Thyroid gland (tissue), 4 donors: ENCODE measurements around the gene OR14A16. TPM values are rescaled to one million over a fixed set of nuclear protein-coding genes. Genes with fewer than 3 reads are reported as not detected.

Experiments used
- DNase-seq, 2 donors: peaks; one replicate each; pipeline ENCODE4 v3.0.0-alpha.2; 2019
- H3K27ac ChIP-seq, 3 donors: fragments of 200-600 bp; sonication (generic); 1 replicate in 2 of 3; 2 replicates in 1 of 3; pipeline ENCODE4 v1.5.1; 2016 to 2019; ENCODE audit warnings: mild to moderate bottlenecking in 1 of 3, moderate library complexity in 1 of 3
- H3K27me3 ChIP-seq: fragments of 200-600 bp; sonication (generic); one replicate; pipeline ENCODE4 v1.5.1; 2019
- H3K36me3 ChIP-seq, 2 donors: fragments of 200-600 bp; sonication (generic); one replicate each; pipeline ENCODE4 v1.5.1; 2016 to 2019
- H3K4me1 ChIP-seq, 2 donors: fragments of 200-600 bp; sonication (generic); one replicate each; pipeline ENCODE4 v1.5.1; 2017 to 2019
- H3K4me3 ChIP-seq, 3 donors: fragments of 200-600 bp; sonication (generic); replicated peaks in 1 of 3; 1 replicate in 2 of 3; 2 replicates in 1 of 3; pipeline ENCODE4 v1.5.1; 2016; ENCODE audit warnings: mild to moderate bottlenecking in 1 of 3
- H3K9me3 ChIP-seq: fragments of 200-600 bp; sonication (generic); one replicate; pipeline ENCODE4 v1.5.1; 2017
- POLR2A ChIP-seq, 2 donors: fragments of 450-650 bp; IDR thresholded peaks; one replicate each; pipeline ENCODE4 v1.6.1; 2017; ENCODE audit warnings: antibody characterized with exemption in 2 of 2, mild to moderate bottlenecking in 2 of 2, moderate library complexity in 1 of 2
- WGBS, 2 donors: methylation state at CpG; one replicate each; pipeline ENCODE4 v1.1.5; 2017; 5-methylcytosine and 5-hydroxymethylcytosine counted together
- intact Hi-C: fragments of 100-400 bp; cut with DNase I; formaldehyde crosslinking; loops from one replicate; pipeline ENCODE4 v1.15.1; 2023
- total RNA-seq, 4 donors: library from RNA; depleted of rRNA; stranded (reverse); fragments of >200 nt; gene quantifications; one replicate each; pipeline ENCODE4 v1.2.3, GENCODE V29; 2016
- TF ChIP-seq, protein P1 (sequence below), 6 experiments: fragments of 200-600 bp in 3 of 6; fragments of 450-650 bp in 3 of 6; sonication (generic) in 3 of 6; IDR thresholded peaks; one replicate each; pipeline ENCODE4 v1.5.1; 2016 to 2019; ENCODE audit warnings: antibody characterized with exemption in 6 of 6, mild to moderate bottlenecking in 2 of 6, inconsistent platforms in 1 of 6, moderate library complexity in 1 of 6

The OR14A16 gene
- total RNA-seq, 4 donors from 2014 or later = not detected

DNA sequence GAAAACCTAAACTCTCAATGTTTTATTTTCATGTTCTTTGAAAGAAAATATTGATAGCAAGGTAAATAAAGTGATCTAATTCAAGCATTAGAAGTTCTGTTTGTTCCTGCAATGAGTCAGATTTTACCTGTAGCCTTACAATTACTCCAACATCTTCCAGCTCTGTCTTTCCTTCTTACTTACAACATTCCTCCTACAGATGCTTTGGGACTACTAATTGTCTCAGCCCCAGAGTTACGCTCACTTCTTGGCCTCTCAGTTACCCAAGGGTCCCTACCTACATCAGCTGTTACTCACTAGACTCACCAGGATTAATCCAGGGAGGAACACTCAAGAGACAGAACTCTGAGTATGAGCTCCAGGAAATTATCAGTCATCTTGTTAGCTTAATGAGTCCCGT is 26.4 kb downstream of the OR14A16 start:
- H3K27me3 ChIP-seq = no peaks in the 10 kb centered on the region
- H3K27ac ChIP-seq = no peak overlapping the region
- no peaks in the 10 kb centered on the region for H3K4me1 ChIP-seq
- H3K36me3 ChIP-seq = no peaks in the 10 kb centered on the region
- TF ChIP-seq, protein P1, sequence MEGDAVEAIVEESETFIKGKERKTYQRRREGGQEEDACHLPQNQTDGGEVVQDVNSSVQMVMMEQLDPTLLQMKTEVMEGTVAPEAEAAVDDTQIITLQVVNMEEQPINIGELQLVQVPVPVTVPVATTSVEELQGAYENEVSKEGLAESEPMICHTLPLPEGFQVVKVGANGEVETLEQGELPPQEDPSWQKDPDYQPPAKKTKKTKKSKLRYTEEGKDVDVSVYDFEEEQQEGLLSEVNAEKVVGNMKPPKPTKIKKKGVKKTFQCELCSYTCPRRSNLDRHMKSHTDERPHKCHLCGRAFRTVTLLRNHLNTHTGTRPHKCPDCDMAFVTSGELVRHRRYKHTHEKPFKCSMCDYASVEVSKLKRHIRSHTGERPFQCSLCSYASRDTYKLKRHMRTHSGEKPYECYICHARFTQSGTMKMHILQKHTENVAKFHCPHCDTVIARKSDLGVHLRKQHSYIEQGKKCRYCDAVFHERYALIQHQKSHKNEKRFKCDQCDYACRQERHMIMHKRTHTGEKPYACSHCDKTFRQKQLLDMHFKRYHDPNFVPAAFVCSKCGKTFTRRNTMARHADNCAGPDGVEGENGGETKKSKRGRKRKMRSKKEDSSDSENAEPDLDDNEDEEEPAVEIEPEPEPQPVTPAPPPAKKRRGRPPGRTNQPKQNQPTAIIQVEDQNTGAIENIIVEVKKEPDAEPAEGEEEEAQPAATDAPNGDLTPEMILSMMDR (IDR thresholded peaks at IDR 0.05) = no peak
- intact Hi-C loops = no loop called here
- no peaks in the 10 kb centered on the region for H3K9me3 ChIP-seq
- 44 to 48% methylated on average over 2 of the region's 2 CpGs for WGBS, 2 donors
- no peak for DNase-seq
- no peak overlapping the region for H3K4me3 ChIP-seq

GRCh38 chr1:247769603-247770002 is 54.3 kb downstream of the OR14A16 start:
- intact Hi-C loops = no loop called here
- Histone ChIP-seq H3K27me3 (no peaks in the 10 kb centered on the region), H3K4me3 (no peak overlapping the region), H3K4me1 (no peaks in the 10 kb centered on the region), H3K9me3 (no peaks in the 10 kb centered on the region), H3K27ac (no peak overlapping the region), H3K36me3 (no peaks in the 10 kb centered on the region)
- TF ChIP-seq, protein P1 (IDR thresholded peaks at IDR 0.05) = no peak
- TF ChIP-seq POLR2A (IDR thresholded peaks at IDR 0.05) = no peak
- no peak for DNase-seq

Other genes starting within 250 kb of the OR14A16 start
- not detected for gene OR2G2, start 235.8 kb downstream of the OR14A16 start, total RNA-seq
- gene OR2G3, start 218.5 kb downstream of the OR14A16 start, total RNA-seq = not detected
- not detected for gene OR13G1, start 144.4 kb downstream of the OR14A16 start, total RNA-seq
- gene OR6F1, start 107.5 kb downstream of the OR14A16 start, total RNA-seq = not detected
- gene OR14K1, start 85.5 kb downstream of the OR14A16 start, total RNA-seq = 1 to 10 TPM in 1 of 4 donors, not detected in 3; 1.1 TPM
- gene OR14A2, start 76.0 kb downstream of the OR14A16 start, total RNA-seq = not detected
- not detected for gene OR1C1, start 63.6 kb downstream of the OR14A16 start, total RNA-seq
- gene OR11L1, start 17.8 kb upstream of the OR14A16 start, total RNA-seq = under 1 TPM in 1 of 4 donors, not detected in 3; 0.68 TPM
- gene TRIM58, start 33.1 kb upstream of the OR14A16 start, total RNA-seq = 10 to 100 TPM; 22.6 to 52.1 (median 29.4) TPM
- 10 to 100 TPM in 1 of 4 donors, 1 to 10 TPM in 3; 2.8 to 25.8 (median 6.0) TPM for gene OR2W3, start 71.5 kb upstream of the OR14A16 start, total RNA-seq
- gene OR2T8, start 96.1 kb upstream of the OR14A16 start, total RNA-seq = 1 to 10 TPM in 2 of 4 donors, under 1 TPM in 1, not detected in 1; 0.54 to 1.7 (median 1.2) TPM
- under 1 TPM in 2 of 4 donors, not detected in 2; 0.33 to 0.63 TPM for gene OR2AJ1, start 100.8 kb upstream of the OR14A16 start, total RNA-seq
- 1 to 10 TPM in 1 of 4 donors, under 1 TPM in 1, not detected in 2; 0.68 to 1.0 TPM for gene OR2L8, start 124.7 kb upstream of the OR14A16 start, total RNA-seq
- under 1 TPM in 2 of 4 donors, not detected in 2; 0.63 to 0.67 TPM for gene OR2AK2, start 141.1 kb upstream of the OR14A16 start, total RNA-seq
- gene OR2L5, start 189.5 kb upstream of the OR14A16 start, total RNA-seq = not detected
- under 1 TPM in 2 of 4 donors, not detected in 2; 0.27 to 0.34 TPM for gene OR2L2, start 206.0 kb upstream of the OR14A16 start, total RNA-seq
- under 1 TPM in 2 of 4 donors, not detected in 2; 0.13 to 0.42 TPM for gene OR2L3, start 222.7 kb upstream of the OR14A16 start, total RNA-seq